NCI-H774 (cell line): ENCODE measurements around the gene EDN2.
A peak's percentile ranks its signal among the peaks of the same experiment; 100 is the strongest.

Experiments
- DNase-seq: peaks from one replicate; lab custom pipeline; 2025; lab: John Stamatoyannopoulos, UW

EDN2 gene

DNA sequence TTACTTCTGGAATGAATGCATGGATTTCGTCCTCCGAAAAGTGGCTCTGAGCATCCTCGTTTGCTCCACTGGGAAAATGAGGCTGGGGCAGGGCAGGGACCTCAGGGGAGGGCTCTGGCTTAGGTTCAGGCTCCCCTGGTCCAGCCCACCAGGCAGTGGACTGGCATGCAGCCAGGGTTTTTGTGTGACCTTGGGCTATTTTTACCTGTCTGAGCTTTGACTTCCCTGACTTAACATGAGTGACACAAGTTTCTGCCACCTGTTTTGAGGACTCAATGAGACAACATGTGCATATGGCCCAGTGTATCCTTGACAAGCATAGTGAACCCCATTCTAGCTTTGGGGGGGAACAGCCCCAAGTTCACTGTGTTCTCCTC, 32.6 kb upstream of the EDN2 start:
- no peak for DNase-seq

GRCh38 chr1:41516168-41517061, 31.9 kb upstream of the EDN2 start:
- peak; percentile 91 for DNase-seq

GRCh38 chr1:41515778-41516167, 31.3 kb upstream of the EDN2 start:
- DNase-seq: no peak

DNA sequence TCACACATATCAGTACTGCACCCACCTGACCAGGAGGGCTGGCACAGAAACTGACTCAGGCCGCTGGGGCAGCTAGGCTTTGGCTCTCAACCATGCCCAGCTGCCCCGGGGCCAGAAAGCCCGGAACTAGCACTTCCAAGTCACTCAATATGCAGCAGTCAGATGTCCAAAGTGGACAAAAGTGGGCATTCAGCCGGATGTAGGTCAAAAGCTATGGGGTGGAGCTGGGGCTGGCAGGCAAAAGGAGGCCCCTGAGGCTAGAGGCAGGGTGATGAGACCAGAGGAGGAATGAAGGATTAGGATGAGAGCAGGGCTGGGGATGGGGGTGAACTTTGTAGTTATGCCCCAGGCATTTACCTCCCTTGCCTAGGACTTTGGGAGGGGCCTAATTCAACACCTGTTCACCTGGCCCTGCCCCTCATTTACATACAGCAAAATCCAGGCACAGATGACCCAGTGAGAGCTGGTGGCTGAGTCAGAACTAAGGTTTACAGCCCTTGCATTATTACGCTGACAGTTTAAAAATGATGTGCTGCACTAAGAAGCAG, 30.7 kb upstream of the EDN2 start:
- DNase-seq: no peak

GRCh38 chr1:41514381-41514780, 29.9 kb upstream of the EDN2 start:
- no peak for DNase-seq

DNA sequence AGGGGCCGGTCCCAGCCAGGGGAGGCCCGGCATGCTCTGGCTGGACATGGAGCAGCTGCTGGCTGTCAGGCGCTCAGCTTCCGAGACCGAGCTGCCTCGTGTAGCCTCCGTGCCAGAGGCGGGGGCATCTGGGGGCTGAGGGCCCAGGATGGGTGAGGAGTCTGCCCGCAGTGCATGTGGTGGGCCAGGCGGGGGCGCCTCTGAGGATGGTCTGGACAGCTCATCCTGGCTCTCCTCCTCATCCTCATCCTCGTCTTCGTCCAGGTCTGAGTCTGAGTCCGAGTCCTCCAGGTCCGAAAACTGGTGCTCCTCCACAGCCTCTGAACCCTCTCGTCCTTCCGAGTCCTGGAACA, 28.9 kb upstream of the EDN2 start:
- no peak for DNase-seq

GRCh38 chr1:41512701-41513382, 28.4 kb upstream of the EDN2 start:
- DNase-seq: no peak

DNA sequence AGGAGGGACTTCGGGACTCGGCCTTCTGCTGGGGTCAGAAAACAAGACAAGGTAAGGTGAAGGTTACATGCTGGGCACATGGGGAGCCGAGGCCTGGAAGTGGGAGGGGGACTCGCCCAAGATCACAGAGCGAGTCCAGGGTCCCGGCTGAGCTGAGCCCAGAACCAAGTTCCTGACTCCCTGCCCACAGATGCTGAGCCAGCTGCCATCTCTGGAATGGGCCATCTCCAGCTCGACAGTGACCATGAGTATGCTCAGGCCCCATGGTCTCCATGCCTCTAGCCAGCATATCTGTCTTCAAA, 26.7 kb upstream of the EDN2 start:
- DNase-seq: no peak

DNA sequence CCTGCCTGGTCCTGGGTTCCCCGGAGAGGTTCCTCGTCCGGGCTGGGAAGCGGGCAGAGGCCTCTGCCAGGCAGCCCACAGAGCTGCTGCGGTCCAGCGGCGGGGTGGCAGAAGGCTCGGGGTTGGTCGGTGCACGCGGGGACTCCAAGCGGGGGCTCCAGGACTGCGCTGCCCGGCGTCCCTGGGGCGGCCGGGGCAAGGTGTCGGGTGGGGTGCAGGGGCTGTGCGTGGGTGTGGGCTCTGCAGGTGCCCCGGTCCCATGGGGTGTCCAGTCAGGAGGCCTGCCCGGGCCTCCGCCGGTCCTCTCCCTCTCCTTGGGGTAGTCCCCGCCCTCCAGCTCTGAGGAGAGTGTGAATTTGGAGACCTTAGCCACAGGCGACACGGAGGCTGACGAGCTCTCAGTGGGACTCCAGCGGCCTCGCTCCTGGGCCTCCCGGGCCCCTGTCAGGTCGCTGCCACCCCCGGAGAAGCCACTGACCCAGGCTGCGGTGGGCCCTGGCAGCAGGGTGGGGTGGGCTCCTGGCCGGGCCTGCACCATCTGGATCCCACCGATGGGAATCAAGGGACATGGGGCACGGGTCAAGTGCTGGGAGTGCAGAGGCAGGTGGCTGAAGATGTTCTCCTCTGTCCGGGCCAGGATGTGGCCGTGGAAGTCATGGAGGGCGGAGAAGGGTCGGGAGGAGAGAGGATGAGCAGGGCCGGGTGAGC, 26.2 kb upstream of the EDN2 start:
- no peak for DNase-seq

DNA sequence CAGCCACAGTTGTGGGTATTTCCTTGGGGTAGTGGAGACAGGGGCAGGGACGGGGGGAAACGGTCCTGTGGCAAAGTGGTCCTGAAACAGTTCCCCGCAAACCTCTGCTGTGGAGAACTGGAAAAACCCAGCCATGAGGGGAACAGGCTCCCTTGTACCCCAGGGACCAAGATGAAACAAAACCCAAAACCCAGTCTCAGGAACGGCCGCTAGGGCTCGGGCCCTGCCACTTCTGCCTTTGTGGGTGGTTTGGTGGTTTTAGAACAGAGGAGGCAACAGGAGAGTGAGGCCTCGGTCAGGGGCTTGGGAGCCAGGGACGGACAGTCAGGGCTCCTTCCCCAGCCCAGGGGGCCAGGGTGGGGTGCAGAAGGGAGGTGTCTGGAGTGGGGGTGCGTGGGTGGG, 24.8 kb upstream of the EDN2 start:
- no peak for DNase-seq

DNA sequence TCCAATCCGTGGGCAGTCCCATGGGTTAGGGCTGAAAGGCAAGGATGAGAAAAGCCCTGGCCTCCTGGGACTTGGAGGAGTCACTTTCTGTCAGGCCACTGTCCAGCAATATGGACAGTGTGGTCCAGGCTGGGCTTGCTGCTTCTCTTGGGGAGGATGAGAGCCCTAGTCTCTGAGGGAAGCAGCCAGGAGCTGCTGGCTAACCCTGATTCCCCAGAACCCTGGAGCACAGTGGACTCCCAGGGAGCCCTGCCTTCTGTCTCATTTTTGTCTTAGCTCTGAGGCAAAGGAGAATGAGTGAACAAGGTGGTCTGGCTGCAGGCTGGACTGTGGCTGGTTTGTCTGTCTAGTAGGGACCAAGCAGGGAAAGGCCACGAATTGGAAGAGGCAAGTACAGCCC, 23.8 kb upstream of the EDN2 start:
- DNase-seq: no peak

GRCh38 chr1:41507836-41508235, 23.4 kb upstream of the EDN2 start:
- DNase-seq: no peak

DNA sequence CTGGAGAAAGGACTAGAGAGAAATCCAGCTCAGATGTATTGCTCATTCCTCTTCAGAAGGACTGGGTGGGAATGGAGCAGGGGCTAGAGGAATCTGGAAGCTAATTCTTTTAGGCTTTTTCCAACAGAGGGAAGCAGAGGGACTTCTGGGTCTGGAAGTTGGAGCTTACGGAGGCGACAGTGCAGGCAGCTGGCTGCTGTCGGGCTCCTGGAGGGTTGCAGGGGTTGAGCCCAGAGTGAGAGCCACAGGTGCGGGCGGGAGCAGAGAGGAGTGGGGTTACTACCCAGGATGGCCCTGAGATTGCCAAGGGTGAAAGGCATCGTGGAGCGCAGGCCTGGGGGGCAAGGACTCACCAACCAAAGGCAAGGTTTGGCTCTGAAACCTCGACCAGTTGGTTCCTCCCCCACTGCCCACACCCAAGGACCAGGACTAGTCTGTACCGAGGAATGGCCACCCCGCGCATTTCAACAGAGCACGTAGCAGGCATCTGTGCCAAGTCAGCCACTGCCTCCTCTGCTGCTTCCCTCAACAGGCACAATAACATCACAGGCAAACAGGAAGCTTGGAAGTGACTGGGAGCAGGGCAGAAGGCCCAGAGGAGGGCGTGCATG, 22.7 kb upstream of the EDN2 start:
- DNase-seq: no peak

DNA sequence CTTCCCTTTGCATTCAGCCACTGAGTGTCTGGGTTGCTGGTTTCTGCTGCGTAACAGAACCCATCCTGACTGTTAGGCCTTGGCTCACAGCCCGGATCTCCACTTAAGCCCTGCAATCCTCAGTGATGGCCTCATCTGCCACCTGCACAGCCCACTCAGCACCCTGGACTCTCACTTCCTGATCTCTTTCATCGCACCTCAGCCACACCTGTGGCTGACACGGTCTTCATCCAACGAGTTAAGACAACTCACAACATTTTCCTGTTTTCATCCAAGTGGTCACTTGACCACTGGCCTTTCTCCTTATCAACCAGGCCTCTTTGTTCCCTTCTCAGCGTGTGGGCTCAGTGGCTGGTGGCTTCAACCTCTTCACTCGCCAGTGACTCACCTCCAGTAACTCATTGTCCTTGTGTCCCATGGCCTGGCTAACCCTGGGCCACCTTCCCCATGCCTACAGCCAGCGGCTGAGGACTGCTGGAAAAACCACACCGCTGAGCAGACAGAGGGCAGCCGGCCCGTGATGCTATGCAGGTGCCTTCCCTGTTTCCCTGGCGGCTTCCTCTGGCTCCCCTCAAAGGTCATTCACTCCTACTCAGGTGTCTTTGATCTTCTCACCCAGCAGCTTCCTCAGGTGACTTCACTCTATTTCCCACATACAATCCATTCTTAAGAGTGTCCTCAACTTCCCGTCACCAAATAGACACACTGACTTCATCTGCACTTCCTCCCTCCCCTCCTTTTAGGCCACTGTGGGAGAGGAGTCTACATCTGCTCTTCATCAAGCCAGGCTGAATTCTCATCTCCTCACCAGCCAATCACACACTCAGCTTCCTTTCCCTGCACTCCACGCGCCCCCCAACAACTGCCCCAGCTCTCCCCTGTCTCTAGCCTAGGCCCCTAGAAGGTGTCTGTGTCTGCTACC, 19.9 kb upstream of the EDN2 start:
- DNase-seq: peak; percentile 76

GRCh38 chr1:41503538-41504113, 19.1 kb upstream of the EDN2 start:
- DNase-seq: no peak

DNA sequence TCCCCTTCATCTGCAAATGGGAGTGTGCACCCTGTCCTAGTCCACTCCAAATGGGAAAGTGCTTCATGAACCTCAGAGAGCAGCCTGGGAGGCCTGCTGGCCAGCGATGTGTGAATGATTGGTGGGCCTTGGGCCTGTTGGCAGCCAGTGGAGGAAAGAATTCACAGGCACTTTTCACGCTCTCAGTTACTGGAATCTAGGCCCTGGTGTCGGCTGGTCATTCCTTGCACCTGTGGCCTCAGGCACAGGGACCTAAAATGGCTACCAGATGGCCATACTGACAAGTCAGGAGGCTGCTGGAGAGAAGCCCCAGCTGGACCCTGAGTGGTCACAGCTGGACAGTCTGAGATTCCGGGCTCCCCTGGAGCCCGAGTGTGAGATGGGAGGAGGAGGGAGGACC, 18.4 kb upstream of the EDN2 start:
- no peak for DNase-seq

GRCh38 chr1:41501581-41501980, 17.1 kb upstream of the EDN2 start:
- no peak for DNase-seq

DNA sequence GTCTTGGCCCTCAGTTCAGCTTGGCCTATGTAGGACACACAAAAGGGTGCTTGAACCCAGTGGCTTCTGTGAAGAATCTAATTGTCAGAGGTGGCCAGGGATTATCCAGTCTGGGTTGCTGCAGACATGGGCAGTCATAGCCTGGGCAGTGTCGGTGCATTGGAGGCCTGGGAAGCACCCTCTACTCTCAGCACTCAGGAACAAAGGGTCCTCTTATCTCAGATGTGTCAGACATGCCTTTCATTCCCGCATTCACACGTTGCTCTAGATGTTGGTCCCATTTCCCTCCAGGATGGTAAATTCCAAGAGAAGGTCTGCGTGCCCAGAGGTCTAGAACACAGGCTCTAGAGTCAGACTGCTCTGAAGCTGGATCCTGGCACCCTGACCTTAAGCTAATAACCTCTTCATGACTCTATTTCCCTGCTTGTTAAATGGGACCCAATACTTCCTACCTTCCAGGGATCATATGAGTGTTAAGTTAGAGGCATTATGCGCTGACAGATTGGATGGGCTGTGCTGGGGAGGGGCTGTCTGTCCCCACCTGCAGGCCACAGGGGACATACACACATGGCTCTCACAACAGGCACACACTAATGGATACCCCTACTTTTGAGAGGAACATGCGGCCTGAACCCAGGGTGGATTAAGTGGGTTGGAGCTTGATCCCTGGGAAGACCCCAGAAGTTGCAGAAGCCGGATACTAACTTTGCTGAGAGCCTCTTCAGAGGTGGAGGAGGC, 16.5 kb upstream of the EDN2 start:
- DNase-seq: no peak

GRCh38 chr1:41500378-41500777, 15.9 kb upstream of the EDN2 start:
- DNase-seq: no peak

DNA sequence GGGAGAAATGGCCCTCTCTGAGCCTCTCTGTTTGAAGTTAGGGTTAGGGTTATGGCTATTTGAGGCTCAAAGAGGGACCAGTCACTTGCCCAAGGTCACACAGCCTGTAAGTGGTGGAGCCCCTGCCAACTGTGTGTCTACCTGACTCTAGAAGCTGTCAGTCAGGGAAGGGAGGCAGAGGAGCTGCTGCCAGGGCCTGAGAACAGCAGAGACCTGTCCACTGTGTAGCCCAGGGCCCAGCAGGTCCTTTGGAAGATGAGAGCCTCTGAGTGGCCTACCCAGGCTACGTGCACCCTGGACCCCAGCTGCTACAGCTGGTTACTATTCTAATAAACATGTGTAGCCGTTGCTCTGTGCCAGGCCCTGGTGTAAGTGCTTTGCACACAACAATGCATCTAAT, 15.1 kb upstream of the EDN2 start:
- no peak for DNase-seq
